ENCODE measurements around the gene RARB.

RARB gene

GRCh38 chr3:25463836-25464418, 35.9 kb downstream of the RARB start:
- no peak for TF ChIP-seq ZNF76 (tag by site-specific recombination; IDR thresholded peaks at IDR 0.05; ENCODE audit: borderline replicate concordance, low read depth)
- TF ChIP-seq ZNF624 (tag by site-specific recombination; IDR thresholded peaks at IDR 0.05), result no peak
- TF ChIP-seq ZNF530 (tag by site-specific recombination; IDR thresholded peaks at IDR 0.05; ENCODE audit: low read depth), result no peak
- no peak for TF ChIP-seq TRIM28 (IDR thresholded peaks at IDR 0.05; ENCODE audit: borderline replicate concordance, low read length)
- no peak for TF ChIP-seq ZNF776 (tag by site-specific recombination; IDR thresholded peaks at IDR 0.05; ENCODE audit: borderline replicate concordance)
- TF ChIP-seq ZNF157 (tag by site-specific recombination; IDR thresholded peaks at IDR 0.05), result no peak
- no peak for TF ChIP-seq ZNF777 (tag by site-specific recombination; IDR thresholded peaks at IDR 0.05; ENCODE audit: borderline replicate concordance)
- no peak for TF ChIP-seq ZNF626 (tag by site-specific recombination; IDR thresholded peaks at IDR 0.05)
- no peak for TF ChIP-seq ZNF174 (tag by site-specific recombination; IDR thresholded peaks at IDR 0.05)
- TF ChIP-seq KLF7 (tag by site-specific recombination; IDR thresholded peaks at IDR 0.05; ENCODE audit: borderline replicate concordance), result no peak
- TF ChIP-seq ELK4 (IDR thresholded peaks at IDR 0.05; ENCODE audit: borderline replicate concordance, low read depth, low read length), result no peak
- POLR2A ChIA-PET, result interaction anchor here (1.6 kb wide), 1 partner anchor 36 kb away, joined by 4 read pairs; the partner anchor contains the start of gene RARB
- Histone ChIP-seq H3K4me1 (ENCODE audit: control insufficient read depth, insufficient read depth, low read length) (no peaks in the 10 kb centered on the region), H3K27ac (ENCODE audit: extremely low read depth, low read depth, low read length) (no peak overlapping the region), H3K4me3 (ENCODE audit: low read depth, low read length) (no peak overlapping the region), H3K9me3 (ENCODE audit: control insufficient read depth, insufficient read depth, low read depth, low read length) (no peaks in the 10 kb centered on the region), H3K36me3 (ENCODE audit: control insufficient read depth in 2 of 2, insufficient read depth in 1 of 2, low read length in 2 of 2) (no peaks in the 10 kb centered on the region)
- CTCF ChIA-PET, result interaction anchor here (0.9 kb wide), 1 partner anchor 22 kb away, joined by 4 read pairs; no protein-coding TSS in a partner anchor

GRCh38 chr3:25465266-25465860, 37.3 kb downstream of the RARB start:
- POLR2A ChIA-PET, result no interaction called here
- Histone ChIP-seq H3K9me3 (ENCODE audit: control insufficient read depth, insufficient read depth, low read depth, low read length) (no peaks in the 10 kb centered on the region), H3K36me3 (ENCODE audit: control insufficient read depth in 2 of 2, insufficient read depth in 1 of 2, low read length in 2 of 2) (no peaks in the 10 kb centered on the region), H3K4me3 (ENCODE audit: low read depth, low read length) (no peak overlapping the region), H3K4me1 (ENCODE audit: control insufficient read depth, insufficient read depth, low read length) (no peaks in the 10 kb centered on the region), H3K27ac (ENCODE audit: extremely low read depth, low read depth, low read length) (no peak overlapping the region)
- TF ChIP-seq ZNF23 (tag by site-specific recombination; IDR thresholded peaks at IDR 0.05; ENCODE audit: borderline replicate concordance) (no peak), ZEB2 (tag by site-specific recombination; IDR thresholded peaks at IDR 0.05) (no peak), ZNF169 (tag by site-specific recombination; IDR thresholded peaks at IDR 0.05) (no peak), PRDM2 (tag by site-specific recombination; IDR thresholded peaks at IDR 0.05; ENCODE audit: borderline replicate concordance) (no peak)
- CTCF ChIA-PET, result interaction anchor here (0.5 to 0.6 kb wide), 2 partner anchors 13 to 22 kb away, joined by 3 read pairs; no protein-coding TSS in a partner anchor
